HG02610 (cell line): ENCODE results near the gene KLHDC7B.
A peak's percentile ranks its signal among the peaks of the same experiment; 100 is the strongest.

ENCODE experiments used
- ATAC-seq: cut with Tn5 transposase; IDR thresholded peaks from one replicate; pipeline ENCODE4 v1.9.1; 2021; ENCODE audit warnings: mild to moderate bottlenecking, moderate library complexity; ENCODE audit not compliant: unreplicated experiment

KLHDC7B gene

DNA sequence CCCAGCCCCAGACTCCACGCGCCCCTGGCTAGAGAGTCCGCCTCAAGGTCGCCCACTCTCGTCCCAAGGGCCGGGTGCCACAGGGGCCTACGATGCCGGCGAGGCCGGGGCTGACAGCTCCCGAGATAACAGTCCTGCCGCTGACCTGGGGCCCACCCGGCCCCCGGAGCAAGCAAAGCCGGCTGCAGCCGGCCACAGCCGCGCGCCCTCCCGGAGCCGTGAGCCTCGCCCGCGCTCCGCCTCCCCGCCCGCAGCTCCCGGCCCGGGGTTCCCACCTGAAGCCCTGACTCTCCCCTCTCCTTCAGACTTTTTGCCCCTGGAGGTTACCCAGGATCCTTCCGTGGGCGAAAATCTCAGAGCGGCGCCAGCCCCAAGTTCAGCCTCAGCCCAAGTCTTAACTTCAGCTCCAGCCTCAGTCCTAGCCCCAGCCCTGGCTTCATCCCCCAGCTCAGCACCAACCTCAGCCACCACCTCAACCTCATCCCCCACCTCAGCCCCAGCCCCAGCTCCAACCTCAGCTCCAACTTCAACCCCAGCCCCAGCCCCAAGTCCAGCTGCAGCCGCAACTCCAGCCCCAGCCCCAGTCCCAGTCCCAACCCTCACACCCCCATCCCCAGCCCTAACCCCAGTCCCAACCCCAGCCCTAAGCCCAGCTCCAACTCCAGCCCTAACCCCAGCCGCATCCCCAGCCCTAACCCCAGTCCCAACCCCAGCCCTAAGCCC, 1.7 kb downstream of the KLHDC7B start:
- ATAC-seq, result no peak

- ATAC-seq, result no peak
Observed at GRCh38 chr22:50548040-50548920, 2.6 kb downstream of the KLHDC7B start.

DNA sequence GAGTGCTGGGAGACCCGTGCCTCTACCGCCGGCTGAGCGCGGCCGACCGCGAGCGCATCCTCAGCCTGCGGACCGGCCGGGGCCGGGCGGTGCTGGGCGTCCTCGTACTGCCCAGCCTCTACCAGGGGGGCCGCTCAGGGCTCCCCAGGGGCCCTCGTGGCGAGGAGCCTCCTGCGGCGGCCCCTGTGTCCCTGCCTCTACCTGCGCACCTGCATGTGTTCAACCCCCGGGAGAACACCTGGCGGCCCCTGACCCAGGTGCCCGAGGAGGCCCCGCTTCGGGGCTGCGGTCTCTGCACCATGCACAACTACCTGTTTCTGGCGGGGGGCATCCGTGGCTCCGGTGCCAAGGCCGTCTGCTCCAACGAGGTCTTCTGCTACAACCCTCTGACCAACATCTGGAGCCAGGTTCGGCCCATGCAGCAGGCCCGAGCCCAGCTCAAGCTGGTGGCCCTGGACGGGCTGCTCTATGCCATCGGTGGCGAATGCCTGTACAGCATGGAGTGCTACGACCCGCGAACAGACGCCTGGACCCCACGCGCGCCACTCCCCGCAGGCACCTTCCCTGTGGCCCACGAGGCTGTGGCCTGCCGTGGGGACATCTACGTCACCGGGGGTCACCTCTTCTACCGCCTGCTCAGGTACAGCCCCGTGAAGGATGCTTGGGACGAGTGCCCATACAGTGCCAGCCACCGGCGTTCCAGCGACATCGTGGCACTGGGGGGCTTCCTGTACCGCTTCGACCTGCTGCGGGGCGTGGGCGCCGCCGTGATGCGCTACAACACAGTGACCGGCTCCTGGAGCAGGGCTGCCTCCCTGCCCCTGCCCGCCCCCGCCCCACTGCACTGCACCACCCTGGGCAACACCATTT, 3.5 kb downstream of the KLHDC7B start:
- ATAC-seq, result no peak

GRCh38 chr22:50550395-50550794, 4.7 kb downstream of the KLHDC7B start:
- no peak for ATAC-seq

- ATAC-seq, result no peak
Observed at GRCh38 chr22:50551160-50551752, 5.6 kb downstream of the KLHDC7B start.

- no peak for ATAC-seq
Observed at GRCh38 chr22:50553310-50553709, 7.6 kb downstream of the KLHDC7B start.

GRCh38 chr22:50556703-50557102, 11.0 kb downstream of the KLHDC7B start:
- no peak for ATAC-seq

DNA sequence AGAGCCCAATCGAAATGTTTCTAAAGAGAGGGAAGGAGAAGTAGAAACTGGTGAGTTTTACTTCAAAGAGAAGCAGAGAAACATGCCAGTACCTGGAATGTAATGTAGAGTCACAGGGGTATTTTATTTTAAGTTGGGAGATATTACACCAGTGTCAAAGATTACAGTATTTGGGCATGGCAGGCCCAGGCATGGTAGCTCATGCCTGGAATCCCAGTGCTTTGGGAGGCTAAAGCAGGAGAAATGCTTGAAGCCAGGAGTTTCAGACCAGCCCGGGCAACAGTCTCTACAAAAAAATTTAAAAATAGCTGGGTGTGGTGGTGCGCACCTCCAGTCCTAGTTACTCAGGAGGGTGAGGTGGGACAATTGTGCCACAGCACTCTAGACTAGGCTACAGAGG, 14.3 kb downstream of the KLHDC7B start:
- no peak for ATAC-seq

DNA sequence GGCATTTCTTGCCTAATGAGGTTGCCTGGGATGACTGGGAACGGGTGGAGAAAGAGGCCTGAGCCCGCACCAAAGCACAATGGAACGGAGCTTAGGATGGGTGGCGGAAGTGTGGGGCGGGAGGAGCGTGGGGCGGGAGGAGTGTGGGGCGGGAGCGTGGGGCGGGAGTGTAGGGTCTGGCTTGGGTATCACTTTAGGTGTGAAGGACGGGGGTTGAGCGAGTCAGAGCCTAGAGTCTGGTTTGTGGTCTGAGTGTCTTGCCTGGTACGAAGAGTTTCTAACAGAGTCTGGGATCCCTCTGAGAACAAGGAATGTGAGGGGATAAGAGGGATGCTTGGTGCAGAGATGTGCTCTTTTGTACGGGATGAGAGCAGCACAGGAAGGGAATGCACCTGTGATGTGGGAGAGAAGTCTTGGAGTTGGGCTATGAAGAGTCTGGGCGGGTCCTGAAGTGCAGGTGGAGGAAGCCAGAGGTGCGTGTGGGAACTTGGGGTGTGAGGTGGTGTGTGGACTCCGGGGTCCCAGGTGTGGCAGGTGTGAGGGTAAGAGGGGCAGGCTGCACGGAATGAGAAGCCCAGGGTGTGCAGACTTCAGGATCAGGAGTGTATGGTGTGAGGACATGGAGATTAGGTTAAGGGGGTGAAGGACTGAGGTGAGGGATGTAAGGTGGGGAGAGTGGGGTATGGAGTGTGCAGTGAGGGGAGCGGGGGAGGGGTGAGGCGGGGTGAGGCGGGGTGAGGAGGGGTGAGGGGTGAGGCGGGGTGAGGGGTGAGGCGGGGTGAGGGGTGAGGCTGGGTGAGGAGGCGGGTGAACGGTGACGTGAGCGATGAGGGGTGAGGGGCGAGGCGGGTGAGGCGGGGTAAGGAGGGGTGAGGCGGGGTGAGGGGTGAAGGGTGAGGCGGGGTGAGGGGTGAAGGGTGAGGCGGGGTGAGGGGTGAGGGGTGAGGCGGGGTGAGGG, 16.0 kb downstream of the KLHDC7B start:
- ATAC-seq, result no peak

DNA sequence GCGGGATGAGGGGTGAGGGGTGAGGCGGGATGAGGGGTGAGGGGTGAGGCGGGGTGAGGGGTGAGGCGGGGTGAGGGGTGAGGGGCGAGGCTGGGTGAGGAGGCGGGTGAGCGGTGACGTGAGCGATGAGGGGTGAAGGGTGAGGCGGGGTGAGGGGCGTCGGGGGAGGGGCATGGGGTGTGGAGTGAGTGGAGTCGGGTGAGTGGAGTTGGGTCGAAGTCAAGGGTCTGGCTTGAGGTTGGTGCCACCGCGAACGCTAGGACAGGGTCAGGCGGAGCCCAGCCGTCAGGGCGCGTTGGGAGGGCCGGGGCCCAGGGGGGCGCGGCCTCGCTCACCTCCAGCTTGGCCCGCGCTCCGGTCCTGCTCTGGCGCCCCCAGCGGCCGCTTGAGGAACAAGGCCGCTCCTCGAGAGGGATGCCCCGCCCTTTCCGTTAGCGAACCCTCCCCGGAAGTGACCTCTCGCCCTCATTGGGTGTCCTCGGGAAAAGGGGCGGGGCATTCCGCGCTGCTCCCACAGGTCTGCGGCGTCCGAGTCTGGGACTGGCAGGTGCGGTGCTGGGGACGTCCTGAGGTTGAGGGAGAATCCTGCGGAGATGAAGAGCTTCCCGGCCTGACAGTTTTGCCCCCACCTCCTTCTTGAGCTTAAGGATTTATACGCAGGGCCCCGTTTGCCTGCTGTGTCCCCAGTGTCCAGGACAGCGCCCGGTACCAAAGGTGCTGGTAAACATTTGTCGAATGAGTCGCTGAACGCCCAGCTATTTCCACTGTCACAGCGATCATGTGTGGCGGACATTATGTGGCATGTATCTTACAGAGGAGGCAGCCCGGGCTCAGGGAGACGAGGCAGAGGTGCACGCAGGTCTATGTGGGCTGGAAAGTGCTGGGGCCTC, 17.1 kb downstream of the KLHDC7B start, which contains the start of gene SYCE3:
TSS of gene SYCE3 (minus strand) at position 397 of the 890 bp plus-strand sequence. CDS start 6,514 bp downstream, outside the sequence.
- peak; percentile 88 for ATAC-seq

DNA sequence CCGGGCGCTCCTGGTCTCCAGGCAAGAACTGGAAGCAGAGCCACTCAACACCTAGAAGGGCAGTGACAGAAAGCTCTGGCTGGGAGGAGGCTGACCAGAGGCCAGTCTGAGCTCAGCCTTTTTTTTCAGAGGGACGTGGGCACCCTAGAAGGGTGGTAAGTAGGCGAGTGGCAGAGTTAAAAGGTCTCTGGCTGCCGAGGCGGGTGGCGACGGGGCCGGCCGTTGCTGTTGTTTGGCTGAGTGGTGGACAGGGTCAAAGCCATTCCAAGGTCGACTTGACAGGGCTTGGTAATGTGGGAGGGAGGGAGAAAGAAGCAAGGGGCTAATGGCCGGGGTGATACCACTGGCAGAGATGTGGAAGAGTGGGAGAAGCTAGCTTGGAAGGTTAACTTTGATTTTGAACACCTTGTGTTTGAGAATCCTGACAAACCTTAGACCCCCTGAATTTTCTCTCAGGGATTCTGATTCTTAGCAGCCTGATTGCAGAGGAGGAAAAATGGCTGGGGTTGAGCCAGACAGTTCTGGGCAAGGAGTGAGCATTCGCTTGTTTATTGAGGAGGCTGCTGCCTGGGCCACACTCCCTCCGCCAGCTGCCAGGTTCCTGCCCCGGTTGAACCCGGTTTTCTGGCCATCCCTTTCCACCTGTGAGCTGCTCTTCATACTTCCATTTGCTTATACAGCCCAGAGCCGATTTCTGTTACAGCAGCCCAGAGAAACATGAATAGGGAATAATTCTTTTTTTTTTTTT, 17.9 kb downstream of the KLHDC7B start:
- ATAC-seq, result no peak

- no peak for ATAC-seq
Observed at GRCh38 chr22:50564289-50564688, 18.6 kb downstream of the KLHDC7B start.

DNA sequence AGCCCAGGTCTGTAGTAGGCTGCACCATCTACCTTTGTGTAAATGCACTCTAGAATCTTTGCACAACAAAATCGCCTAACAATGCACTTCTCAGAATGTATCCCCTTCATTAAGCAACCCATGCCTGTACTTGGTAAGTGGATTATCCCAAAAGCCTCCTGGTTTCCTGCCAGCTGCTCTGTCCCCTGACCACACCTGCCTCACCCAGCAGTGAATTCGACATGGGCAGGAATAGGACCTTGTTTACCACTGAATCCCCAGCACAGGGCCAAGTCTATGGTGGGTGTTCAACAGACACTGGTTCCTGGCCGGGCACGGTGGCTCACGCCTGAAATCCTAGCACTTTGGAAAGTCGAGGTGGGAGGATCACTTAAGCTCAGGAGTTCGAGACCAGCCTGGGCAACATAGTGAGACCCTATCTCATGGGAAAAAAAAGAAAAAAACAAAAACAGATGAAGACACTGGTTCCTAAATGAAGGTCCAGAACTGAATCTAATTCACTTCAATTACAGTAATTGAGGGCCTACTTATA, 22.1 kb downstream of the KLHDC7B start:
- ATAC-seq, result no peak

- no peak for ATAC-seq
Observed at GRCh38 chr22:50568626-50569025, 22.9 kb downstream of the KLHDC7B start.

- ATAC-seq, result no peak
Observed at GRCh38 chr22:50569041-50569459, 23.4 kb downstream of the KLHDC7B start.

DNA sequence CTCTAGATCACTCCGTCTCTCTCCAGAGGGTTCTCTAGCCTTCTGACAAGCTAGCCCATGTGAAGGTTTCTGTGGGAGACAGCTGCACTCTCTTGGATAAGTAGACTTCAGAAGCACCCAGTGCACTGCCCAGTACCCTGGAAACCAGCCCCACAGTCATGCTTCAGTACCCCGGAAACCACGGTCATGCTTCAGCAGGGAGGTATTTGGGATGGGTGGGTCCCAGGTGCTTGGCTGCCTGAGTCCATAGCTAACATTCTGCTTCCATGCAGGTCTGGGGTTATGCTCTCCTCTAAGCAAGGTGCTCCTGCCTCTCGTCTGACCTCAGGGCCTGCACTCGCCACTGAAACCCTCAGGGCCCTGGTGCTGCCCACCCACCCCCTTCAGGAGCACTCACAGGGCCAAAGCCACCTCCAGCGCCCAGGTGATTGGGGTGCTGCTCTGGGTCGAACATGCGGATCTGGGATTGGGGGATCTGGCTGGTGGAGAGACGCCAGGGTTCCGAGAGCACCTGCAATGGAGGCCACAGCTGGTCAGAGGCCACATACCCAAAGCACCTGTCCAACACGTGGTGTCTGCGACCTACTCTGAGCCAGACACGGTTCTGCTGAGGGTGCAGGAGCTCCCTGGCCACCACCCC, 24.3 kb downstream of the KLHDC7B start:
- ATAC-seq, result no peak

GRCh38 chr22:50570861-50571260, 25.2 kb downstream of the KLHDC7B start:
- no peak for ATAC-seq
